Suprapubic skin (tissue), 4 donors: ENCODE data around the gene CALM1.

Source experiments
- EP300 ChIP-seq: sonication (generic); formaldehyde crosslinking; IDR thresholded peaks from one replicate; pipeline ENCODE4 v1.6.1; 2017; ENCODE audit warnings: antibody characterized with exemption
- POLR2A ChIP-seq, 2 donors: fragments of 450-650 bp; IDR thresholded peaks; one replicate each; pipeline ENCODE4 v1.6.1; 2017; ENCODE audit warnings: antibody characterized with exemption in 2 of 2, mild to moderate bottlenecking in 2 of 2, moderate library complexity in 2 of 2
- POLR2AphosphoS5 ChIP-seq, 3 donors: sonication (generic); formaldehyde crosslinking; IDR thresholded peaks; one replicate each; pipeline ENCODE4 v1.6.1; 2017; ENCODE audit warnings: antibody characterized with exemption in 3 of 3
- TF ChIP-seq, protein P1 (sequence below), 2 donors: fragments of 200-600 bp in 1 of 2; fragments of 450-650 bp in 1 of 2; sonication (generic) in 1 of 2; IDR thresholded peaks; one replicate each; pipeline ENCODE4 v1.5.1; 2016 to 2019; ENCODE audit warnings: antibody characterized with exemption in 2 of 2, mild to moderate bottlenecking in 1 of 2, moderate library complexity in 1 of 2

DNA sequence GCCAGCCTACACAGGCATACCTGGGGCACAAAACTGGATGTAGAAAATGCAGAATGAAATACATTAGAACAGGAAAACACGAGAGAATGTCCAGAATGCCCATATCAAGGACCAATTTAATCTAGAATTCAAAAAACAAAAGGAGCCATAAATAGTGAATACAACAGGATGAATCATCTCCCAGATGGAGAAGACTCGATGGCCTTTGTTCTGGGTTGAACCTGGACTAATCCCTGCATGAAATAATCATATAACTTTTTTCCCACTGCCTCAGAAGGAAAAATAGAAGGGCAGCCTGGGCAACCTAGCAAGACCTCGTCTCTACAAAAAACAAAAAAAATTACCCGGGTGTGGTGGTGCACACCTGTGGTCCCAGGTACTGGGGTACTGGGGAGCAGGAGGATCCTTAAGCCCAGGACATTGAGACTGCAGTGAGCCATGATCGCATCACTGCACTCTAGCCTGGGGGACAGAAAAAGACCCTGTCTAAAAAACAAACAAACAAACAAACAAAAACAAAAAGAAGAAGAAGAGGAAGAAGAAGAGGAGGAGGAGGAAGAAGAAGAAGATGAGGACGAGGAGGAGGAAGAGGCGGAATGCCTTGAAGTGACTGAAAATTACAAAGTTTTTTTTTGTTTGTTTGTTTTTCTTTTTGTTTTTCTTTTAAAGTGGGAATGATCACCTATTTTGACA, 34.8 kb upstream of the CALM1 start:
- TF ChIP-seq POLR2AphosphoS5 (IDR thresholded peaks at IDR 0.05) (no peak), EP300 (no peak), POLR2A (IDR thresholded peaks at IDR 0.05) (no peak)
- TF ChIP-seq, protein P1, sequence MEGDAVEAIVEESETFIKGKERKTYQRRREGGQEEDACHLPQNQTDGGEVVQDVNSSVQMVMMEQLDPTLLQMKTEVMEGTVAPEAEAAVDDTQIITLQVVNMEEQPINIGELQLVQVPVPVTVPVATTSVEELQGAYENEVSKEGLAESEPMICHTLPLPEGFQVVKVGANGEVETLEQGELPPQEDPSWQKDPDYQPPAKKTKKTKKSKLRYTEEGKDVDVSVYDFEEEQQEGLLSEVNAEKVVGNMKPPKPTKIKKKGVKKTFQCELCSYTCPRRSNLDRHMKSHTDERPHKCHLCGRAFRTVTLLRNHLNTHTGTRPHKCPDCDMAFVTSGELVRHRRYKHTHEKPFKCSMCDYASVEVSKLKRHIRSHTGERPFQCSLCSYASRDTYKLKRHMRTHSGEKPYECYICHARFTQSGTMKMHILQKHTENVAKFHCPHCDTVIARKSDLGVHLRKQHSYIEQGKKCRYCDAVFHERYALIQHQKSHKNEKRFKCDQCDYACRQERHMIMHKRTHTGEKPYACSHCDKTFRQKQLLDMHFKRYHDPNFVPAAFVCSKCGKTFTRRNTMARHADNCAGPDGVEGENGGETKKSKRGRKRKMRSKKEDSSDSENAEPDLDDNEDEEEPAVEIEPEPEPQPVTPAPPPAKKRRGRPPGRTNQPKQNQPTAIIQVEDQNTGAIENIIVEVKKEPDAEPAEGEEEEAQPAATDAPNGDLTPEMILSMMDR (IDR thresholded peaks at IDR 0.05): no peak
